IPS-NIHi7 (cell line): Measurements from ENCODE around the gene NDE1.
"Not testable (repeated sequence)": the region's sequence is repeated elsewhere in the genome, so short reads cannot be mapped to it uniquely, and the experiment has no call there.

Experiments
- DNase-seq: peaks from one replicate; pipeline ENCODE4 v3.0.0; 2012; ENCODE audit warnings: mixed read lengths; ENCODE audit errors: extremely low spot score

The NDE1 gene

GRCh38 chr16:15620611-15621195 is 29.3 kb upstream of the NDE1 start:
- no peak for DNase-seq

- DNase-seq = no peak
Observed at GRCh38 chr16:15621456-15621855, 28.6 kb upstream of the NDE1 start.

DNA sequence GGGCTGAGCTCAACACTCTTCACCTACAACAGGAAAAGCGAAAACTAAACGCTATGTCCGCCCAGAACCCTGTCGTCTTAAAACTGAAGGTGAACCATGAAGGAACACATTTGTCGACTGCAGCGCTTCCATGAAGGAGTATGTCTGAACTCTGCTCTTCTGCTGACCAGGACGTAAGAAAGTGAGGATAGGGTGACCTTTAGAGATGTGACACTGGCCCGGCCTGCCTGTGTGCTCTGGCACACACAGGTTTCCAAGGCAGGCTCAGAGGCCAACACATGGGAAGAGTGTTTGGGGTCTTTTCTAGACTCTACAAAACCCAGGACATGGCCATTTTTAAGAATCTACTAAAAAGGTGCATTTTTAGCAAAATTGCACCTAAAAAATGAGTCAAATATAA is 28.2 kb upstream of the NDE1 start:
- DNase-seq = no peak

DNA sequence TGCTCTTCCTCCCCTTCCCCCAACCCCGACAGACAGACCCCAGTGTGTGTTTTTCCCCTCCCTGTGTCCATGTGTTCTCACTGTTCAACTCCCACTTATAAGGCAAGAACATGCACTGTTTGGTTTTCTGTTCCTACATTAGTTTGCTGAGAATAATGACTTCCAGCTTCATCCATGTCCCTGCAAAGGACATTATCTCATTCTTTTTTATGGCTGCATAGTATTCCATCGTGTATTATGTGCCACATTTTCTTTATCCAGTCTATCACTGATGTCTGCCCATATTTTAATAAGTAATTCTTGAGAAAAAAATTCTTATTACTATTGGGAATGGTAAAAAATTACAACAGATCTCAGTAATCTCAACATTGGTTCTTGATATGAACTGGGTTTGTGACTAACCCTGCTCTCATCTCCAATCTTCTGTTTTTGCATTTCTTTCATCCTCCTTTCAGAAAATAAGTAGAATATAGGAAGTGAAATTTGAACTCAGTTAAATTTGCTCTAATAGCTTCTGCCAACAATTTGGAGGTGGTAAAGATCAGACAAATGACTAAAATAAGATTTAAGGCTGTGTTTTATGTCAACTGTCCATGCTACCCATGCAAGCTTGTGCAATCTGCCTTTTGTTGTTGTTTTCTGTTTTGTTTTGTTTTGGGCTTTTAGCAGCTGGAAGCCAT is 18.2 kb upstream of the NDE1 start:
- DNase-seq = no peak

DNA sequence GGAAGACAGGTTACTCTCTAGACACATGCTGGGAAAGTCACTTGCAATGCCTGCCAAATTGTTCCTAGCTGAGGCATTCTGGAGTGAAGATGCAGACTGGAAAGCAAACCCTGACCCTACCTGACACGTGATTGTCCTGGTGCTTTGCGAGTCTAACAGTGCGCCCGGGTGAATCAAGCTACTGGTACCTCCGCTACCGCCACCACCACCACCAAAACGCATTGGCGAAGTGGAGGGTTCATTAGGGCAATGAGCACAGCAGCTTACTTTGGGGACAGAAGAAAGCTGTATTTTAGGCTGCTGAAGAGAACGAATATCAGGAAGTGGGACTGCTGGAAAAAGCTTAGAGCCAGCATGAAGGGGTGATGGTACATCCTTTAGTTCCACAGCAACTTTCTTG is 14.1 kb upstream of the NDE1 start:
- no peak for DNase-seq

DNA sequence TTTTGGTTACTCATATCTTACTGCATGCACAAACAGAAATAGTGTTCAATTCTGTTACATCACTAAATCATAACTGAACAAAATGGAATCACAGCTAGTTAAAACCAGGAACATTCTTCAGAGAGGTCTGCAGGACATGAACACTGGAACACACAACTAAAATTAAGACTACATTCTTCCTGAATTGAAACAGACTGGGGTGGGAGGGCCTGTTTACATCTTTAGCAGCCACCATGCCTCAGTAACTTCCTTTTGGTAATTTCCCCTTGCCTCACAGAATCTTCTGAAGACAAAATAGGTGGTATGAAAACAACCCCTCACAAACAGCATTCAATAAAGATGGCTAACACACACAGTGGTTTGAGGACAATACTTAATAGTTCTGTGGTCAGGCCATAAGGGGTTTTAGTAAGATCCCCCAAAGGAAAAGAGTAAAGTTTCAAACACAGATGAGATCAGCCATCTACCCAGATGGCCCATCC is 13.6 kb upstream of the NDE1 start:
- DNase-seq = no peak

- DNase-seq = no peak
Observed at GRCh38 chr16:15639061-15639568, 10.9 kb upstream of the NDE1 start.

GRCh38 chr16:15640966-15641365 is 9.1 kb upstream of the NDE1 start:
- DNase-seq = no peak

- DNase-seq = no peak
Observed at GRCh38 chr16:15641753-15642556, 8.1 kb upstream of the NDE1 start.

DNA sequence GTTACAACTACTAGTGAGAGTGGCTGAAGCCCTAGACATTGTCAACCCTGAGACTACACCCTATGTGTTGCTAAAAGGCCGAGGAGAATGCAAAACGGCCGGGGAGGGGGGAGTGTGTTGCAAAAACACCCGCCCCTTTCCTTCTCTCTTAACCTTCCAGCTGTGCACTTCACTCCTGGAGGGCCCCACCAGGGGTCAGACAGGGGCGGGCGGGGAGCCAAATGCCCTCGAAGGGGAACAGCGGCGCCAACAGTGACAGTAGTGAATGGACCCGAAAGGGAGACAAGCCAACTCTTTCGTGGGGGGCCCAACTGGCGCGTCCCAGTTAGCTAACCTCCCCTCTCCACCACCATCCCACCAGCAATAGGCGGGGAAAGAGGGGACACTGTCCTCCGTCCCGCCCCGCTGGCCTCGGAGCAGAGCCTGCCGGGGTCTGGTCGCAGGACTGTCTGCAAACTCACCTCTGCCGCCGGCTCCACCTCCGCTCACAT is 7.4 kb upstream of the NDE1 start:
- peak; percentile 61 for DNase-seq

- DNase-seq = peak; percentile 90
Observed at GRCh38 chr16:15643048-15643945, 6.7 kb upstream of the NDE1 start, which contains the start of gene MARF1. Gene MARF1 (minus strand): TSS chr16:15643154. CDS start chr16:15639233, 3,921 bp downstream.

DNA sequence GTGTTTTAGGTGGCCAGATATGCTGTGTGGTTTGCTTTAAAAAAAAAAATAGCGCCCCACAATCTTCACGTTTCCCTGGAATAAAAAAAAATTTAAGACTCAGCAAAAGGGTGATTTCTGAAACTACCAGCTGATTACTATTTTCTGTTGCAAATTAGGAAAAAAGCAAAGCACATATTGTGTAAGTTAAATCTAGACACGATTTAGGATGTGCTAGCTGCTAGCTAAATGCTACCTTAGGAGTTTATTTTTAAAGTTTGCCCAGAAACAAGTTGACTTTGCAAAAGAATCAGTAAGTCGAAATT is 6.1 kb upstream of the NDE1 start:
- DNase-seq = no peak

GRCh38 chr16:15644267-15644961 is 5.6 kb upstream of the NDE1 start:
- DNase-seq = no peak

GRCh38 chr16:15644962-15645465 is 5.0 kb upstream of the NDE1 start:
- DNase-seq = not testable (repeated sequence)

- not testable (repeated sequence) for DNase-seq
Observed at GRCh38 chr16:15646557-15647293, 3.3 kb upstream of the NDE1 start.

- DNase-seq = no peak
Observed at GRCh38 chr16:15647294-15648014, 2.6 kb upstream of the NDE1 start.

- DNase-seq = no peak
Observed at GRCh38 chr16:15648135-15648730, 1.8 kb upstream of the NDE1 start.

GRCh38 chr16:15649311-15649710 is 734 bp upstream of the NDE1 start:
- DNase-seq = not testable (repeated sequence)

DNA sequence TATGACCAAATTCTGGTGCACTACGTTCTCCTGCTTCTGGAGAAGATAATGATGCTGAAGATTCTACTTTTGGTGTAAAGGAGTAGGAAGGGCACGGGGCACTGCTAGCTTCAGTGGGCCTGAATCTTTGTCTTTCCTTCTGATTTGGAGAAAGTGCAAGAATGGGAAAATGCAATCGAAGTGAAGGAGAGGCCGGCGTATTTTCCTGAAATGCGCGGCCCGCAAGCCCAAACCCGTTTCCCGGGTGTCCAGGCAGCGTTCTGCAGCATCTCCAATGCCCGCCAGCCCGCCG is 372 bp upstream of the NDE1 start:
- DNase-seq = no peak
